AG04449 (cell line): ENCODE results near the gene TMEM51.

ENCODE experiments used
- CTCF ChIA-PET: fragments of 350-600 bp; formaldehyde crosslinking; extraction: SDS; loops from one replicate; lab custom pipeline; 2021; ENCODE audit warnings: antibody characterized with exemption; lab: Yijun Ruan, JAX
- POLR2A ChIA-PET: fragments of 400-600, 350-600 bp; formaldehyde crosslinking; extraction: SDS; loops from one replicate; lab custom pipeline; 2020; ENCODE audit warnings: antibody characterized with exemption, inconsistent platforms; lab: Yijun Ruan, JAX
- DNase-seq: peaks from one replicate; pipeline ENCODE4 v3.0.0-alpha.2; 2010; ENCODE audit warnings: low read depth, low spot score
- H3K4me3 ChIP-seq: 2 replicates; pipeline ENCODE4 v1.5.1; 2011; ENCODE audit warnings: low read depth, mild to moderate bottlenecking, control low read depth, low read length
- CTCF ChIP-seq: IDR thresholded peaks from one replicate; pipeline ENCODE4 v1.5.1; 2011; ENCODE audit warnings: mild to moderate bottlenecking, moderate library complexity, low read length, control low read depth, inconsistent platforms; ENCODE audit not compliant: insufficient read depth; ENCODE audit errors: missing control alignments

TMEM51 gene, protein sequence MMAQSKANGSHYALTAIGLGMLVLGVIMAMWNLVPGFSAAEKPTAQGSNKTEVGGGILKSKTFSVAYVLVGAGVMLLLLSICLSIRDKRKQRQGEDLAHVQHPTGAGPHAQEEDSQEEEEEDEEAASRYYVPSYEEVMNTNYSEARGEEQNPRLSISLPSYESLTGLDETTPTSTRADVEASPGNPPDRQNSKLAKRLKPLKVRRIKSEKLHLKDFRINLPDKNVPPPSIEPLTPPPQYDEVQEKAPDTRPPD

DNA sequence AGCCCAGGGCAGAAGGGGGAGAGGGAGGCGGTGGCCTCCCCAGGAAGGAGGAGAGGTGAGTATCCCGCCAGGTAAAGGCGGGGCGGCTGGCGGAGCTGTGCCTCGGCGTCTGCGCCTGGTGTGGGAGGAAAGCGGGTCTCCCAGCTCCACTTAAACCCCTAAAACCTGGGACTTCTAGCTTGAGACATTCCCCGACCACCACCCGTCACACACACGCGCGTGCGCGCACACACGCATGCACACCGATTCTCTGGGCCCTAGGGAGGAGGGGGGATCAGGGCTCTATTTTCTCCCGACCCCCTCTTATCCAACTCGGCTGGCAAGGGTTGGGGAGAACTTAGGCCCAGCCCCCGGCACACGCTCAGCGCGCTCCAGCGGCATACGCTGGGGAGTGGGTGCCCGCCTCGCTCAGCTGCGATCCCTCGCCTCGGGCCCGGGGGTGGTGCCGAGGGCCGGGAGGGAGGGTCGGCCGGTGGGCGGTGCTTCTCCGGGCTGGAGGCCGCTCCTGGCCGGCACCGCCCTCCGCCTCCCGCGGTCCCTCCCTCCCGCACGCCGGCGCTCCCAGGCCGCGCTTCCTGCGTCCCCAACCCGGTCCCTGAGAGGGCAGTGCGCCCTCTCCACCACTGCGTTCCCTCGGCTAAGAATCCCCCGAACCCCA, at the start of gene TMEM51:
TSS of gene TMEM51 (plus strand) at position 564 of the 658 bp plus-strand sequence. CDS start 61,341 bp downstream, outside the sequence.
- DNase-seq, result no peak
- POLR2A ChIA-PET, result no interaction called here
- CTCF ChIA-PET, result interaction anchor here (0.8 to 10.9 kb wide), 23 partner anchors 9 to 159 kb away, joined by 3 to 186 read pairs (median 4); no protein-coding TSS in a partner anchor
- TF ChIP-seq CTCF, result no peak
- peak within 1 kb of the TSS; percentile 58 for H3K4me3 ChIP-seq

- H3K4me3 ChIP-seq, result no peak overlapping the region
- ChIA-PET CTCF (no interaction called here), POLR2A (no interaction called here)
- no peak for TF ChIP-seq CTCF
- DNase-seq, result no peak
Observed at GRCh38 chr1:15103906-15104305, 49.6 kb upstream of the TMEM51 start.

GRCh38 chr1:15104768-15105167, 48.8 kb upstream of the TMEM51 start:
- DNase-seq, result no peak
- ChIA-PET POLR2A (no interaction called here), CTCF (no interaction called here)

DNA sequence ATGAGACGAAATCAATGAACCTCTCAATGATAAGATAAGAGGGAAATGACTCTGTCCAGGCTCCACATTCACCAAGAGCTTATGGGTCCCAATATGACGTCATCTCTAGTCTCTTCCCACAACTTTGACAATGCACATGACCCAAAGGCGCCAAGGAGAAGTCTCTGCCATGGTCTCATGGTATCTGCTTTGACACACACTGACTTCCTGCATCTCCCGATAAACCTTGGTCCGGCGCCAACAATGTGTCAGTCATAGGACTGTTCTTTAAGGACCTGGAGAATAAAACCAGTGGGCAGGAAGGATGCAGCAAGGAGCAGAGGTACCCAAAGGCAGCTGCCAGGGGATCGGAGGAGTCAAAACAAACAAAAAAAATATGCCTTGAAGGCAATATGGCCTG, 46.9 kb upstream of the TMEM51 start:
- H3K4me3 ChIP-seq, result no peak overlapping the region
- POLR2A ChIA-PET, result no interaction called here
- DNase-seq, result no peak
- no peak for TF ChIP-seq CTCF
- CTCF ChIA-PET, result interaction anchor here (1.8 to 2.1 kb wide), 2 partner anchors 22 to 166 kb away, joined by 6 to 8 read pairs; no protein-coding TSS in a partner anchor

More at GRCh38 chr1:15104768-15105167, 48.8 kb upstream of the TMEM51 start:
- no peak overlapping the region for H3K4me3 ChIP-seq
- TF ChIP-seq CTCF, result no peak

DNA sequence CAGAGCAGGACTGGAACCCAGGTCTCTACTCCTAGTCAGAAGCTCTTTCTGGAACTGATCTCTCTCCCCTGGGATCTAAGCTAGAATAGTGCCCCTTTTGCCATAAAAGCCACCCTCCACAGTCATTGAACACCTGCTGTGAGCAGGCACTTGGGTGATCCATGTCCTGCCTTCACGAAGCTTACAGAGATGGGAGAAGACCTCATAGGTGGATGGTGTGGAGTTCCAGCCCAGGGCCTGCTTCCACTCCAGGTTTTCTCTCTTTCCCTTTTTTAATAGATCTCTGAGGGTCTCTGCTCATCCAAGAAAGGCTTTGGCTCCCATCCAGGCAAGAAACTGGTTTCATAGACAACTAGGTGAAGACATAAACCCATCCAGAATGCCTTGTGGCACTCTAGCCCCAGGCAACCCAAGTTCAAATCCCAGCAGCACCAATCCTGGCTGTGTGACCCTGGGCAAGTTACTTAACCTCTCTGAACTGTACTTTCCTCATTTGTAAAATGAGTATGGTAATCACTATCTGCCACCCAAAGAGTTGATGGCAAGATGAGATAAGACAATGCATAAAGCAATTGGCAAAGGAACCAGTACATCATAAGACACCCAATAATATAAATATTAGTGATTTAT, 46.4 kb upstream of the TMEM51 start:
- TF ChIP-seq CTCF, result no peak
- ChIA-PET POLR2A (no interaction called here), CTCF (interaction anchor here (1.8 to 2.1 kb wide), 2 partner anchors 21 to 165 kb away, joined by 6 to 8 read pairs; no protein-coding TSS in a partner anchor)
- H3K4me3 ChIP-seq, result no peak overlapping the region
- DNase-seq, result no peak
